Stimulated activated memory B cell treated with anti-CD40 and anti-IgM and Interleukin-4, amounts not matched to agents 10 μg/mL and 1 μg/mL and 100 μg/mL, for 72 hours (primary cell): ENCODE measurements around the gene KANK4.

ENCODE experiments used
- ATAC-seq: fragments of 150-1000 bp; cut with Tn5 transposase; 2 replicates; pipeline ENCODE4 v1.10.0; 2021
- H3K27ac Mint-ChIP-seq: one replicate; pipeline ENCODE4 v1.8.0; 2022; ENCODE audit warnings: mild to moderate bottlenecking, mixed read lengths
- H3K27me3 Mint-ChIP-seq: one replicate; pipeline ENCODE4 v1.8.0; 2022; ENCODE audit warnings: mixed read lengths
- H3K36me3 Mint-ChIP-seq: one replicate; pipeline ENCODE4 v1.8.0; 2022; ENCODE audit warnings: mixed read lengths
- H3K4me1 Mint-ChIP-seq: one replicate; pipeline ENCODE4 v1.8.0; 2022; ENCODE audit warnings: mixed read lengths
- H3K4me3 Mint-ChIP-seq: one replicate; pipeline ENCODE4 v1.8.0; 2022; ENCODE audit warnings: mild to moderate bottlenecking, moderate library complexity, mixed read lengths
- H3K9me3 Mint-ChIP-seq: one replicate; pipeline ENCODE4 v1.8.0; 2022; ENCODE audit warnings: mixed read lengths

KANK4 gene

GRCh38 chr1:62346886-62347285 lies 27.7 kb upstream of the KANK4 start:
- H3K9me3 Mint-ChIP-seq = no peaks in the 10 kb centered on the region
- H3K27ac Mint-ChIP-seq = no peak overlapping the region
- H3K4me1 Mint-ChIP-seq = no peaks in the 10 kb centered on the region
- no peak overlapping the region for H3K4me3 Mint-ChIP-seq
- H3K36me3 Mint-ChIP-seq = no peaks in the 10 kb centered on the region
- ATAC-seq = no peak
- peaks cover 15% of the 10 kb centered on the region for H3K27me3 Mint-ChIP-seq

- Mint-ChIP-seq H3K36me3 (no peaks in the 10 kb centered on the region), H3K27me3 (peaks cover 15% of the 10 kb centered on the region), H3K27ac (no peak overlapping the region), H3K4me1 (no peaks in the 10 kb centered on the region), H3K4me3 (no peak overlapping the region), H3K9me3 (no peaks in the 10 kb centered on the region)
- ATAC-seq = no peak
These were observed 24.7 kb upstream of the KANK4 start for GRCh38 chr1:62343911-62344310.

DNA sequence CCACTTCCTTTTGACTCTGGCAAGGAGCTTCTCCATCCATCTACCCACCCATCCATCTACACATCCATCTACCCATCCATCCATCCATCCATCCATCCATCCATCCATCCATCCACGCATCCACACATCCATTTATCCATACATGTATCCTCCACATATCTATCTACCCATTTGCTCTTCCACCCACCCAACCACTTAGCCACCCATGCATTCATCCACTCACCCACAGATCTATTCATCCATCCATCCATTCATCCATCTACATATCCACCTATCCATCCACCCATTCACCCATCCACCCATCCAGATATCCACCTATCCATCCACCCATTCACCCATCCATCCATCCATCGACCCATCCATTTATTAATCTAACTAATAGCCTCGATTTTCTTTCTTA lies 23.0 kb upstream of the KANK4 start:
- Mint-ChIP-seq H3K36me3 (no peaks in the 10 kb centered on the region), H3K9me3 (no peaks in the 10 kb centered on the region), H3K27ac (no peak overlapping the region), H3K27me3 (peaks cover 15% of the 10 kb centered on the region), H3K4me3 (no peak overlapping the region), H3K4me1 (no peaks in the 10 kb centered on the region)
- ATAC-seq = no peak

DNA sequence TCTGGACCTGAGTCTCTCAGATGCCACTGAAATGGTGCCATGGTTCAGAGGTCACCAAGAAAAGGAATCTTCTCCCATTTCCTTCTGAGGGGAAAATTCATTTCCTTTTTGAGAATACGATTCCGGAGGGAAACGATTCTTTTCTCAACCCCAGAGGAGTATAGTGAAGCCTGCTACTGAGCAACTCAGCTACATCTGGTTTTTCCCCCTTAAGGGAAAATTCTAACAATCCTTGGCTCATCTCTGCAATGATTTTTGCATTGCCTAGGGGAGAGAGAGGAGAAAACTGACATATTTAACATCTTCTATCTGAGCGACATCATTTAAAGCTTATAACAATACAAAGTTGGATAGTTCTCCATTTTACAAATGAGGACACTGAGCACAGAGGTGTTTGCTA lies 22.4 kb upstream of the KANK4 start:
- Mint-ChIP-seq H3K27me3 (peaks cover 15% of the 10 kb centered on the region), H3K36me3 (no peaks in the 10 kb centered on the region), H3K4me1 (no peaks in the 10 kb centered on the region), H3K27ac (no peak overlapping the region), H3K4me3 (no peak overlapping the region), H3K9me3 (no peaks in the 10 kb centered on the region)
- ATAC-seq = no peak

GRCh38 chr1:62341089-62341488 lies 21.9 kb upstream of the KANK4 start:
- Mint-ChIP-seq H3K27ac (no peak overlapping the region), H3K36me3 (no peaks in the 10 kb centered on the region), H3K27me3 (peaks cover 15% of the 10 kb centered on the region), H3K4me1 (no peaks in the 10 kb centered on the region), H3K4me3 (no peak overlapping the region), H3K9me3 (no peaks in the 10 kb centered on the region)
- ATAC-seq = no peak

DNA sequence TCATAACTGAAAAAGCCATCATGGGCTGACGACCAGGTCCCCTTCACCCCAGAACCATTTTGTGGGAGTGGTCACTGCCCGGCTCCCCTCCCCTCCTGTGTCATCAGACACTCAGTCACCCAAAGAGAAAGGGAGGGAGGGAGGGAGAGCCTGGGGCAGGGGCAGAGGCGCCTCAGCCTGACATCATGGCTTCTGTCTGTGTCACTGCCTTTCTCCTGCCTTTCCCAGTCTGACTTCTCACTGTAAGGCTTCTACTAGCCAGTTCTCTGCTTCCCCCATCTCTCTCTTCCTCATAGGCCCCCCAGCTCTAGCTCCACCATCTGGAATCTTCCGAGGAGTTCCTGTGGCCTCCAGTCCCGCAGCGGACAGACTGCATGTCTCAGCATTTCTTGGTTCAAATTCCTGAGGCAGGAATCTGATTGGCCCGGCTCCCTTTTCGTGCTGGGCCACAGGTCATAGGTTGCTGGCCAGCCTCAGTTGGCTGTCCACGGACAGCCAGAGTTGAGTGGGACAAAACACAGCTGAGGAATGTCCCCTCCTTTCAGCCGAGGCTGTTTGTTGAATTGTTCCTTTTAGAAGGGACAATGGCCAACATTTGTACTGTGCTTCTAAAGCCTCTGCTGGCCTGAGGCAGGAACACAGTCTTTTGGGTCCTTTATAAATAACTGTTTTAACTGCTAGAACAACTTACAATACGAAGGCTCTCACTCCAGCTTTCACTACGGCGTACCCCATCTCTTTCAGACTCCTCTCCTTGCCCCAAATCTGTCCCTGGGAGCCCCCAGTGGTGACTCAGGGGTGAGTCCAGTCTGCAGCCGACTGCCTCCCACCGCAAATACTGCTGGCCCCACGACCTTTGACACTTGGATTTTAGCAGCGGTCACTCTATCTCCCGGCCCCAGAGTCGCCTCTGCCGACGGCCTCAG lies 18.7 kb upstream of the KANK4 start:
- Mint-ChIP-seq H3K4me1 (no peaks in the 10 kb centered on the region), H3K27me3 (no peaks in the 10 kb centered on the region), H3K27ac (no peak overlapping the region), H3K36me3 (no peaks in the 10 kb centered on the region), H3K4me3 (no peak overlapping the region), H3K9me3 (no peaks in the 10 kb centered on the region)
- no peak for ATAC-seq

- Mint-ChIP-seq H3K27ac (no peak overlapping the region), H3K4me1 (no peaks in the 10 kb centered on the region), H3K27me3 (no peaks in the 10 kb centered on the region), H3K9me3 (no peaks in the 10 kb centered on the region), H3K4me3 (no peak overlapping the region), H3K36me3 (no peaks in the 10 kb centered on the region)
- no peak for ATAC-seq
These were observed 17.9 kb upstream of the KANK4 start for GRCh38 chr1:62336995-62337705.

DNA sequence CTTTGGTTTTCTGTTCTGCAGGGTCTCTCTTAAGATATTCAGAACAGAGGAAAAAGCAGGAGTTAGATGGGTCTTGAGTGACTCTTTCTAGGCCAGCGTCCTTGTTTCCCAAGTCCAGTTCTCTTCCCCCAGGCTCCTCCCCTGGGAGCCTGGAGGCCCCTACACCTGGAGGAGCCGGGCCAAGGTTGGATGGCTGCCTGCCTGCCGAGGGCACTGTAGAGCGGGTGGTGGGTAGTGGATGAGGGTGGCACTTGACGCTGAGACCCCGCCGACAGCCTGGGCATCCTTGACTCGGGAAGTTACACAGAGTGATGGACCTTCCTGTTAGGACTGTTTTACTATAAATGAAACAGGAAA lies 17.4 kb upstream of the KANK4 start:
- H3K4me1 Mint-ChIP-seq = no peaks in the 10 kb centered on the region
- H3K9me3 Mint-ChIP-seq = no peaks in the 10 kb centered on the region
- no peaks in the 10 kb centered on the region for H3K36me3 Mint-ChIP-seq
- no peak overlapping the region for H3K4me3 Mint-ChIP-seq
- H3K27me3 Mint-ChIP-seq = no peaks in the 10 kb centered on the region
- ATAC-seq = no peak
- no peak overlapping the region for H3K27ac Mint-ChIP-seq

DNA sequence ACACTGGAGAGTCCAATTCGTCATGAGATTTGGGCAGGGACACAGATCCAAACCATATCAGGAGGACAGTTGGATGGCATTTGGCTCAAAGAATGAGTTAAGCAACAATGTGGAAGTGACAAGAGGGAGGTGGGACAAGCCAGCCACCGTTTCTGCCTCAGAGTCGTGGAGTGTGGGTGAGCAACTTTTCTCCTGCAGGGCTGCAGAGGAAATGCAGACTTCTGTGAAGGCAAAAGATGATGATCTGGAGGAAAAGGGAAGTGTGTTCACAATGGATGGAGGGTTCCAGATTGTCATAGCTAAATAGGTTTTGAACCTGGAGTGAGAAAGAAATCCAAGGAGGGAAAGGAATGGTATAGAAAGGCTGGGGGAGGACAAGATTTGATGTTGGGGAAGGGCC lies 16.4 kb upstream of the KANK4 start:
- ATAC-seq = no peak
- Mint-ChIP-seq H3K4me3 (no peak overlapping the region), H3K4me1 (no peaks in the 10 kb centered on the region), H3K27ac (no peak overlapping the region), H3K27me3 (no peaks in the 10 kb centered on the region), H3K9me3 (no peaks in the 10 kb centered on the region), H3K36me3 (no peaks in the 10 kb centered on the region)

- ATAC-seq = no peak
- no peaks in the 10 kb centered on the region for H3K9me3 Mint-ChIP-seq
- no peaks in the 10 kb centered on the region for H3K27me3 Mint-ChIP-seq
- H3K36me3 Mint-ChIP-seq = no peaks in the 10 kb centered on the region
- H3K4me1 Mint-ChIP-seq = no peaks in the 10 kb centered on the region
- H3K27ac Mint-ChIP-seq = no peak overlapping the region
- H3K4me3 Mint-ChIP-seq = no peak overlapping the region
These were observed 15.3 kb upstream of the KANK4 start for GRCh38 chr1:62334434-62334985.

GRCh38 chr1:62333441-62333840 lies 14.2 kb upstream of the KANK4 start:
- Mint-ChIP-seq H3K9me3 (no peaks in the 10 kb centered on the region), H3K27me3 (no peaks in the 10 kb centered on the region), H3K27ac (no peak overlapping the region), H3K4me3 (no peak overlapping the region), H3K4me1 (no peaks in the 10 kb centered on the region), H3K36me3 (no peaks in the 10 kb centered on the region)
- ATAC-seq = no peak

DNA sequence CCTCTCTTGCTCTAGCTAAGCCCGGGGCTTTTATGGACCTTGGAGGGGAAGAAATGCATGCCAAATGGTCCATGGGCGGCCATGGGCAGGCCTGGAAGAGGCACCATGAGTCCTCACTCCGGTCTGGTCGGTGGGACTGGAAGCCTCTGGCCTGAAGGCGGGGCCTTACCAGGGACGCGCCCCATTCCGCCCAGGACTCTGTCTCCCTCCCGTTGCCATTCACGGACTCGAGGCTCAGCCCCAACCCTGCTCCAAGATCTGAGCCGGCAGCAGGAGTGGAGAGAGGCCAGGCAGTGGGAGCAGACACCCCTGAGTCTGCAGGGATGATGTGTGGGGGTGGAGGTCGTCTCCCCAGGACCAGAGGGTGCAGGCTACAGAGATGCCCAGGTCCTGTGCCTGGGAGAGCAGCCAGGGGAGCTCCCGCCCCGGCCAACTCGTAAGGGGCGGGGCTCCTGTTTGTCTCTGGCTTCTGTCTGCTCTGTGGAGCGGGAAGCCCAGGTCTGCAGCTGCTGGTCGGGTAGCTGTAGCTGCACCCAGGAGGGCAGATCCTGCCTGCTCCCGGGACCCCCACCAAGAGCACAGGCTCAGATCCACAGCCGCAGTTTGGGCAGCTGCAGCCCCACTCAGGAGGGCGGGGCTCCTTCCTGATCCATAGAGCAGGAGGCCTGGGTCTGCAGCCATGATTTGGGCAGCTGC lies 8.3 kb upstream of the KANK4 start:
- H3K27ac Mint-ChIP-seq = no peak overlapping the region
- H3K9me3 Mint-ChIP-seq = no peaks in the 10 kb centered on the region
- no peaks in the 10 kb centered on the region for H3K4me1 Mint-ChIP-seq
- peaks cover 10% of the 10 kb centered on the region for H3K27me3 Mint-ChIP-seq
- no peak overlapping the region for H3K4me3 Mint-ChIP-seq
- no peaks in the 10 kb centered on the region for H3K36me3 Mint-ChIP-seq
- ATAC-seq = no peak

GRCh38 chr1:62325681-62326080 lies 6.4 kb upstream of the KANK4 start:
- H3K27me3 Mint-ChIP-seq = peaks cover 11% of the 10 kb centered on the region
- no peak overlapping the region for H3K4me3 Mint-ChIP-seq
- no peak for ATAC-seq
- H3K27ac Mint-ChIP-seq = no peak overlapping the region
- no peaks in the 10 kb centered on the region for H3K36me3 Mint-ChIP-seq
- H3K9me3 Mint-ChIP-seq = no peaks in the 10 kb centered on the region
- no peaks in the 10 kb centered on the region for H3K4me1 Mint-ChIP-seq

GRCh38 chr1:62325081-62325480 lies 5.8 kb upstream of the KANK4 start:
- Mint-ChIP-seq H3K27me3 (peaks cover 17% of the 10 kb centered on the region), H3K36me3 (no peaks in the 10 kb centered on the region), H3K4me3 (no peak overlapping the region), H3K27ac (no peak overlapping the region), H3K9me3 (no peaks in the 10 kb centered on the region), H3K4me1 (no peaks in the 10 kb centered on the region)
- ATAC-seq = no peak

DNA sequence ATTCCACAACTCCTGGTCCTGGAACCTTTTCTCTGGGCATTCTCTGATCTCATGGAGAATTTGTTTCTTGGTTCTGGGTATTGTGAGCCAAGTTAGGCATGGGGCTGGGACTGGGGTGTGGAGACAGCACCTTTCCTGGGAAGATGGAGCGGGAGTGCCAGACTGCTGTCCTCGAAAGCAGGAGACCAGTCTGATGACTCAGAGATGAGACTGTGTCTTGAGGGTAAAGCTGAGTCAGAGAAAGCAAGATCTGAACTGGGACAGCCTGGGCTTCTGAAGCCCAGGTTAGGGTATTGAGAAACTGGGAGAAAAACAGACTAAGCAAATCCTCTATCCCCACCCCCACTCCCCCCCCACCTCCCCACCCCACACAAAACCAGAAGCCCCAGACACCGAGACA lies 2.2 kb upstream of the KANK4 start:
- Mint-ChIP-seq H3K4me1 (no peaks in the 10 kb centered on the region), H3K27me3 (peaks cover 36% of the 10 kb centered on the region), H3K9me3 (no peaks in the 10 kb centered on the region), H3K27ac (no peak overlapping the region), H3K36me3 (no peaks in the 10 kb centered on the region), H3K4me3 (no peak overlapping the region)
- ATAC-seq = no peak
